H9 (cell line): ENCODE measurements around the gene ADAMTS8. TPM values are rescaled to one million over a fixed set of nuclear protein-coding genes. Genes with fewer than 3 reads are reported as not detected.

Source experiments
- DNase-seq: peaks from one replicate; pipeline ENCODE4 v3.0.0-alpha.2; 2017
- H2AFZ ChIP-seq: one replicate; pipeline ENCODE4 v1.6.1; 2013; ENCODE audit warnings: mild to moderate bottlenecking, low read length, control low read depth, moderate library complexity
- H2AK5ac ChIP-seq: 2 replicates; pipeline ENCODE4 v1.6.1; 2013; ENCODE audit warnings: low read length, control low read depth, mixed read lengths; ENCODE audit not compliant: insufficient read length
- H2BK120ac ChIP-seq: one replicate; pipeline ENCODE4 v1.6.1; 2013; ENCODE audit warnings: low read depth, mild to moderate bottlenecking, low read length, control low read depth, inconsistent platforms; ENCODE audit not compliant: poor library complexity, severe bottlenecking
- H2BK12ac ChIP-seq: 2 replicates; pipeline ENCODE4 v1.6.1; 2013; ENCODE audit warnings: low read length, control low read depth, mixed read lengths, low read depth; ENCODE audit not compliant: insufficient read length
- H2BK15ac ChIP-seq: 2 replicates; pipeline ENCODE4 v1.6.1; 2013; ENCODE audit warnings: low read depth, low read length, control low read depth
- H2BK20ac ChIP-seq: one replicate; pipeline ENCODE4 v1.6.1; 2013; ENCODE audit warnings: low read depth, mild to moderate bottlenecking, low read length, control low read depth, inconsistent platforms; ENCODE audit not compliant: poor library complexity, severe bottlenecking
- H2BK5ac ChIP-seq: 2 replicates; pipeline ENCODE4 v1.6.1; 2013; ENCODE audit warnings: low read length, control low read depth, mixed read lengths; ENCODE audit not compliant: insufficient read length
- H3K14ac ChIP-seq: 2 replicates; pipeline ENCODE4 v1.6.1; 2013; ENCODE audit warnings: low read length, control low read depth; ENCODE audit not compliant: insufficient read depth
- H3K18ac ChIP-seq: 2 replicates; pipeline ENCODE4 v1.6.1; 2013; ENCODE audit warnings: low read depth, mild to moderate bottlenecking, mixed read lengths, low read length, control low read depth; ENCODE audit not compliant: insufficient read length
- H3K23ac ChIP-seq: 2 replicates; pipeline ENCODE4 v1.6.1; 2013; ENCODE audit warnings: low read length, control low read depth, mixed read lengths, low read depth; ENCODE audit not compliant: insufficient read length
- H3K23me2 ChIP-seq: 2 replicates; pipeline ENCODE4 v1.6.1; 2013; ENCODE audit warnings: low read depth, mild to moderate bottlenecking, mixed read lengths, low read length, control low read depth; ENCODE audit not compliant: insufficient read length, poor library complexity, severe bottlenecking
- H3K27ac ChIP-seq: 2 replicates; pipeline ENCODE4 v1.5.1; 2013; ENCODE audit warnings: low read length, control low read depth, mixed read lengths, low read depth; ENCODE audit not compliant: insufficient read length
- H3K27me3 ChIP-seq: 2 replicates; pipeline ENCODE4 v1.6.1; 2013; ENCODE audit warnings: low read length, control low read depth, inconsistent platforms; ENCODE audit not compliant: insufficient read depth
- H3K4ac ChIP-seq: 2 replicates; pipeline ENCODE4 v1.6.1; 2013; ENCODE audit warnings: low read depth, mild to moderate bottlenecking, control low read depth, inconsistent platforms, low read length, moderate library complexity
- H3K4me1 ChIP-seq: 2 replicates; pipeline ENCODE4 v1.6.1; 2013; ENCODE audit warnings: low read length, control low read depth, inconsistent platforms; ENCODE audit not compliant: insufficient read depth
- H3K4me2 ChIP-seq: 2 replicates; pipeline ENCODE4 v1.6.1; 2013; ENCODE audit warnings: low read length, control low read depth, mixed read lengths; ENCODE audit not compliant: insufficient read length, insufficient read depth
- H3K56ac ChIP-seq: 2 replicates; pipeline ENCODE4 v1.6.1; 2013; ENCODE audit warnings: low read depth, mild to moderate bottlenecking, mixed read lengths, low read length, control low read depth; ENCODE audit not compliant: insufficient read length
- H3K79me1 ChIP-seq: 2 replicates; pipeline ENCODE4 v1.6.1; 2013; ENCODE audit warnings: low read depth, mild to moderate bottlenecking, moderate library complexity, low read length, control low read depth, inconsistent platforms; ENCODE audit not compliant: insufficient read depth, poor library complexity, severe bottlenecking
- H3K79me2 ChIP-seq: 2 replicates; pipeline ENCODE4 v1.6.1; 2013; ENCODE audit warnings: low read length, control low read depth, inconsistent platforms; ENCODE audit not compliant: insufficient read depth
- H3K9ac ChIP-seq: 2 replicates; pipeline ENCODE4 v1.6.1; 2013; ENCODE audit warnings: low read length, control low read depth, mixed read lengths; ENCODE audit not compliant: insufficient read length; ENCODE audit errors: extremely low read depth
- H3K9me3 ChIP-seq: one replicate; pipeline ENCODE4 v1.6.1; 2013; ENCODE audit warnings: low read depth, low read length, inconsistent platforms; ENCODE audit not compliant: control insufficient read depth
- H3T11ph ChIP-seq: one replicate; pipeline ENCODE4 v1.6.1; 2013; ENCODE audit warnings: mild to moderate bottlenecking, low read length, control low read depth, inconsistent platforms
- H4K20me1 ChIP-seq: one replicate; pipeline ENCODE4 v1.6.1; 2013; ENCODE audit not compliant: control insufficient read depth, insufficient read length, insufficient read depth
- H4K5ac ChIP-seq: 2 replicates; pipeline ENCODE4 v1.6.1; 2013; ENCODE audit warnings: low read depth, mild to moderate bottlenecking, mixed read lengths, low read length, control low read depth; ENCODE audit not compliant: insufficient read length
- H4K8ac ChIP-seq: replicated peaks from 2 replicates; pipeline ENCODE4 v1.6.1; 2013; ENCODE audit warnings: low read length, control low read depth, mixed read lengths, low read depth; ENCODE audit not compliant: insufficient read length
- H4K91ac ChIP-seq: 2 replicates; pipeline ENCODE4 v1.6.1; 2013; ENCODE audit warnings: low read depth, mild to moderate bottlenecking, moderate library complexity, mixed read lengths, low read length, control low read depth; ENCODE audit not compliant: insufficient read length
- H3K27ac Mint-ChIP-seq, 3 experiments: 2 replicates in 2 of 3; 3 replicates in 1 of 3; pipeline ENCODE4 v1.8.0; 2020 to 2021; ENCODE audit warnings: mixed read lengths in 3 of 3, mild to moderate bottlenecking in 1 of 3, moderate library complexity in 1 of 3
- H3K27me3 Mint-ChIP-seq: 2 replicates; pipeline ENCODE4 v1.8.0; 2021; ENCODE audit warnings: low read depth, mild to moderate bottlenecking, moderate library complexity, mixed read lengths
- H3K36me3 Mint-ChIP-seq, 3 experiments: 2 replicates in 2 of 3; 3 replicates in 1 of 3; pipeline ENCODE4 v1.8.0; 2020 to 2021; ENCODE audit warnings: low read depth in 3 of 3, mixed read lengths in 3 of 3; ENCODE audit not compliant: insufficient read depth in 1 of 3
- H3K4me1 Mint-ChIP-seq, 2 experiments: 2 replicates each; pipeline ENCODE4 v1.8.0; 2020; ENCODE audit warnings: mixed read lengths in 2 of 2
- H3K4me3 Mint-ChIP-seq, 2 experiments: 2 replicates in 1 of 2; 3 replicates in 1 of 2; pipeline ENCODE4 v1.8.0; 2020 to 2021; ENCODE audit warnings: mild to moderate bottlenecking in 2 of 2, mixed read lengths in 2 of 2, moderate library complexity in 1 of 2
- H3K9me3 Mint-ChIP-seq, 2 experiments: 2 replicates in 1 of 2; 3 replicates in 1 of 2; pipeline ENCODE4 v1.8.0; 2020; ENCODE audit warnings: mild to moderate bottlenecking in 2 of 2, mixed read lengths in 2 of 2, moderate library complexity in 1 of 2
- WGBS: extraction: QIAGEN DNeasy Blood & Tissue Kit; methylation state at CpG from one replicate; pipeline ENCODE4 v1.1.7; 2013; ENCODE audit warnings: missing lambda C conversion rate, low lambda C conversion rate, mixed read lengths; ENCODE audit not compliant: insufficient read length; ENCODE audit errors: extremely low coverage; 5-methylcytosine and 5-hydroxymethylcytosine counted together
- total RNA-seq: library from RNA; stranded (reverse); gene quantifications from 2 replicates; pipeline ENCODE4 v1.2.1, GENCODE V29; 2021
- TF ChIP-seq, protein P1 (sequence below): fragments of 200-600 bp; sonication (generic); conservative IDR thresholded peaks from 3 replicates; pipeline ENCODE4 v1.8.0; 2021; ENCODE audit warnings: antibody characterized with exemption, mild to moderate bottlenecking

The ADAMTS8 gene
- total RNA-seq, 1 experiment from 2014 or later = 5.0 TPM

DNA sequence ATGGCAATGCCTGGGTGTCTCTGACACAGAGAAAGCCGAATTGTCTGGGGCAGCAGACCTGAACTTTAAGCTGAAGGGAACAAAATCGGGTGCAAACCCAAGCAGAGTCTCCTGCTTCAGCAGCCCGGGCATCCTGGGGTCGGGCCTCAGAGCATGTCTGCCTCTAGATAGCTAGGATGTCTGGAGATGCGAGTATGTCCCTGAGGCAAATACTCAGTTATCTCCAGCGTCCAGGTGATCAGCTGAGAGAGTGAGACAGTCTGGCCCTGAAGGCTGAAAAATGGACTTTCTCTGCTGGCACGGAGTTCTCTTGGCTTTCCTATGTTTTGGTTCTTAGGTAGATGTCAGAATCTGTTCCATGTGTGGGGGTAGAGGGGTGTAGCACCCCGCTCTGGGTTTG lies 3.3 kb downstream of the ADAMTS8 start:
- Histone ChIP-seq H4K20me1 (no peaks in the 10 kb centered on the region), H3K23ac (no peak overlapping the region), H3K4me1 (peaks cover 3% of the 10 kb centered on the region; the same call in 1 of the 2 replicates), H3K18ac (no peak overlapping the region), H3K23me2 (peaks cover 11% of the 10 kb centered on the region), H2BK12ac (no peak overlapping the region), H3K79me2 (no peaks in the 10 kb centered on the region), H2BK120ac (no peak overlapping the region), H3K27ac (no peak overlapping the region), H2AK5ac (no peak overlapping the region), H3K56ac (no peak overlapping the region), H4K8ac (no peak overlapping the region), H2BK15ac (no peak overlapping the region), H2BK5ac (no peak overlapping the region), H3K9me3 (no peaks in the 10 kb centered on the region), H3K4ac (no peak overlapping the region), H3K9ac (no peak overlapping the region), H3K27me3 (peaks cover 12% of the 10 kb centered on the region), H2AFZ (no peak overlapping the region), H3T11ph (no peak overlapping the region), H3K79me1 (no peaks in the 10 kb centered on the region), H2BK20ac (no peak overlapping the region), H4K91ac (no peak overlapping the region), H3K4me2 (no peak overlapping the region), H4K5ac (no peak overlapping the region), H3K14ac (no peak overlapping the region)
- peaks cover 22 to 33% of the 10 kb centered on the region in 2 experiments for H3K4me1 Mint-ChIP-seq
- no CpG with 5 or more reads among the region's 8 CpGs for WGBS
- peaks cover 0 to 29% (median 2%) of the 10 kb centered on the region in 3 experiments; a peak in 4 of 7 replicates for H3K36me3 Mint-ChIP-seq
- no peak overlapping the region for H3K4me3 Mint-ChIP-seq
- no peak for DNase-seq
- H3K9me3 Mint-ChIP-seq = peaks cover 0 to 2% of the 10 kb centered on the region in 2 experiments; a peak in 3 of 5 replicates
- TF ChIP-seq, protein P1, sequence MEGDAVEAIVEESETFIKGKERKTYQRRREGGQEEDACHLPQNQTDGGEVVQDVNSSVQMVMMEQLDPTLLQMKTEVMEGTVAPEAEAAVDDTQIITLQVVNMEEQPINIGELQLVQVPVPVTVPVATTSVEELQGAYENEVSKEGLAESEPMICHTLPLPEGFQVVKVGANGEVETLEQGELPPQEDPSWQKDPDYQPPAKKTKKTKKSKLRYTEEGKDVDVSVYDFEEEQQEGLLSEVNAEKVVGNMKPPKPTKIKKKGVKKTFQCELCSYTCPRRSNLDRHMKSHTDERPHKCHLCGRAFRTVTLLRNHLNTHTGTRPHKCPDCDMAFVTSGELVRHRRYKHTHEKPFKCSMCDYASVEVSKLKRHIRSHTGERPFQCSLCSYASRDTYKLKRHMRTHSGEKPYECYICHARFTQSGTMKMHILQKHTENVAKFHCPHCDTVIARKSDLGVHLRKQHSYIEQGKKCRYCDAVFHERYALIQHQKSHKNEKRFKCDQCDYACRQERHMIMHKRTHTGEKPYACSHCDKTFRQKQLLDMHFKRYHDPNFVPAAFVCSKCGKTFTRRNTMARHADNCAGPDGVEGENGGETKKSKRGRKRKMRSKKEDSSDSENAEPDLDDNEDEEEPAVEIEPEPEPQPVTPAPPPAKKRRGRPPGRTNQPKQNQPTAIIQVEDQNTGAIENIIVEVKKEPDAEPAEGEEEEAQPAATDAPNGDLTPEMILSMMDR = no peak
- peaks cover 53% of the 10 kb centered on the region for H3K27me3 Mint-ChIP-seq
- H3K27ac Mint-ChIP-seq = peak overlapping the region in 1 of 3 experiments; percentile 90; a peak in 1 of 7 replicates
